CD4-positive, CD25-positive, alpha-beta regulatory T cell (primary cell): ENCODE measurements around the gene FHIT. TPM values are rescaled to one million over a fixed set of nuclear protein-coding genes. Genes with fewer than 3 reads are reported as not detected.

Experiments used
- ATAC-seq, 2 donors: fragments of 150-1000 bp; cut with Tn5 transposase; one replicate each; pipeline ENCODE4 v1.10.0; 2021; ENCODE audit warnings: low read depth in 2 of 2, moderate number of reproducible peaks in 2 of 2, moderate library complexity in 1 of 2
- DNase-seq, 3 donors: peaks; one replicate each; pipeline versions ENCODE4 v3.0.0 to v3.0.0-alpha.2; 2012 to 2022; ENCODE audit warnings: mixed read lengths in 1 of 3
- H3K27ac ChIP-seq: one replicate; pipeline ENCODE4 v1.7.0; 2013; ENCODE audit warnings: mild to moderate bottlenecking, low read length; ENCODE audit not compliant: insufficient read depth, poor library complexity, severe bottlenecking
- H3K27me3 ChIP-seq: one replicate; pipeline ENCODE4 v1.7.0; 2013; ENCODE audit warnings: low read length; ENCODE audit not compliant: control insufficient read depth, insufficient read depth
- H3K36me3 ChIP-seq: one replicate; pipeline ENCODE4 v1.7.0; 2013; ENCODE audit warnings: mild to moderate bottlenecking, low read length, moderate library complexity; ENCODE audit not compliant: control insufficient read depth, insufficient read depth
- H3K4me1 ChIP-seq: 2 replicates; pipeline ENCODE4 v1.7.0; 2013; ENCODE audit warnings: mild to moderate bottlenecking, low read length; ENCODE audit not compliant: insufficient read depth, control insufficient read depth, poor library complexity, severe bottlenecking
- H3K4me3 ChIP-seq: one replicate; pipeline ENCODE4 v1.7.0; 2013; ENCODE audit warnings: low read depth, mild to moderate bottlenecking, low read length, moderate library complexity
- H3K9me3 ChIP-seq, 2 experiments: 1 replicate in 1 of 2; 2 replicates in 1 of 2; pipeline ENCODE4 v1.7.0; 2013; ENCODE audit warnings: low read length in 2 of 2, mild to moderate bottlenecking in 1 of 2, moderate library complexity in 1 of 2; ENCODE audit not compliant: control insufficient read depth in 2 of 2
- H3K27ac Mint-ChIP-seq, 3 donors: one replicate each; pipeline ENCODE4 v1.8.0; 2020 to 2022; ENCODE audit warnings: mild to moderate bottlenecking in 3 of 3, mixed read lengths in 3 of 3, moderate library complexity in 2 of 3
- H3K27me3 Mint-ChIP-seq: one replicate; pipeline ENCODE4 v1.8.0; 2022; ENCODE audit warnings: mild to moderate bottlenecking, mixed read lengths
- H3K36me3 Mint-ChIP-seq: one replicate; pipeline ENCODE4 v1.8.0; 2020; ENCODE audit warnings: mixed read lengths
- H3K4me1 Mint-ChIP-seq, 4 donors: one replicate each; pipeline ENCODE4 v1.8.0; 2020 to 2022; ENCODE audit warnings: mixed read lengths in 4 of 4, mild to moderate bottlenecking in 1 of 4
- H3K4me3 Mint-ChIP-seq, 4 donors: one replicate each; pipeline ENCODE4 v1.8.0; 2020 to 2022; ENCODE audit warnings: mild to moderate bottlenecking in 4 of 4, mixed read lengths in 4 of 4, moderate library complexity in 3 of 4
- H3K9me3 Mint-ChIP-seq, 7 donors: one replicate each; pipeline ENCODE4 v1.8.0; 2020 to 2022; ENCODE audit warnings: mixed read lengths in 7 of 7, mild to moderate bottlenecking in 3 of 7, moderate library complexity in 2 of 7
- polyA plus RNA-seq, 4 donors: library from polyadenylated mRNA; unstranded; fragments of 300-500 nt; fragmentation: Illumina TruSeq; gene quantifications; one replicate each; pipeline ENCODE4 v1.2.3, GENCODE V29; 2021
- total RNA-seq: library from RNA; stranded (reverse); gene quantifications from one replicate; pipeline ENCODE4 v1.2.3, GENCODE V29; 2022

The FHIT gene
- total and polyA plus RNA-seq, 5 donors from 2014 or later: 7.8 to 120 (median 14.4) TPM

GRCh38 chr3:60835796-60836195 is 415.5 kb downstream of the FHIT start:
- no peak for ATAC-seq
- no peak overlapping the region for H3K4me3 ChIP-seq
- Mint-ChIP-seq H3K9me3 (peaks cover 0 to 2% (median 0%) of the 10 kb centered on the region in 7 donors), H3K27me3 (no peaks in the 10 kb centered on the region), H3K4me3 (no peak overlapping the region), H3K4me1 (no peaks in the 10 kb centered on the region), H3K27ac (peak overlapping the region in 1 of 3 donors; percentile 67), H3K36me3 (no peaks in the 10 kb centered on the region)
- no peak overlapping the region for H3K27ac ChIP-seq
- no peaks in the 10 kb centered on the region for H3K9me3 ChIP-seq
- no peaks in the 10 kb centered on the region for H3K4me1 ChIP-seq
- H3K36me3 ChIP-seq: no peaks in the 10 kb centered on the region
- DNase-seq: no peak
- no peaks in the 10 kb centered on the region for H3K27me3 ChIP-seq

- no peak overlapping the region for H3K27ac ChIP-seq
- H3K27me3 ChIP-seq: no peaks in the 10 kb centered on the region
- no peaks in the 10 kb centered on the region for H3K4me1 ChIP-seq
- H3K4me3 ChIP-seq: no peak overlapping the region
- Mint-ChIP-seq H3K36me3 (no peaks in the 10 kb centered on the region), H3K4me3 (no peak overlapping the region), H3K9me3 (peaks cover 3 to 7% (median 4%) of the 10 kb centered on the region in 7 donors), H3K27ac (no peak overlapping the region), H3K27me3 (no peaks in the 10 kb centered on the region), H3K4me1 (no peaks in the 10 kb centered on the region)
- no peak for ATAC-seq
- no peaks in the 10 kb centered on the region for H3K9me3 ChIP-seq
- no peak for DNase-seq
- H3K36me3 ChIP-seq: no peaks in the 10 kb centered on the region
Observed at GRCh38 chr3:60829058-60829457, 422.2 kb downstream of the FHIT start.

GRCh38 chr3:60827666-60828065 is 423.6 kb downstream of the FHIT start:
- Mint-ChIP-seq H3K27ac (no peak overlapping the region), H3K4me1 (no peaks in the 10 kb centered on the region), H3K36me3 (no peaks in the 10 kb centered on the region), H3K4me3 (no peak overlapping the region), H3K9me3 (peaks cover 4 to 7% (median 5%) of the 10 kb centered on the region in 7 donors), H3K27me3 (no peaks in the 10 kb centered on the region)
- no peak for DNase-seq
- H3K4me3 ChIP-seq: no peak overlapping the region
- no peaks in the 10 kb centered on the region for H3K36me3 ChIP-seq
- H3K4me1 ChIP-seq: no peaks in the 10 kb centered on the region
- no peaks in the 10 kb centered on the region for H3K9me3 ChIP-seq
- H3K27me3 ChIP-seq: no peaks in the 10 kb centered on the region
- no peak for ATAC-seq
- no peak overlapping the region for H3K27ac ChIP-seq

- Histone ChIP-seq H3K27me3 (no peaks in the 10 kb centered on the region), H3K9me3 (no peaks in the 10 kb centered on the region), H3K4me1 (no peaks in the 10 kb centered on the region), H3K4me3 (no peak overlapping the region), H3K36me3 (no peaks in the 10 kb centered on the region), H3K27ac (no peak overlapping the region)
- H3K4me3 Mint-ChIP-seq: no peak overlapping the region
- no peak overlapping the region for H3K27ac Mint-ChIP-seq
- H3K4me1 Mint-ChIP-seq: no peaks in the 10 kb centered on the region
- H3K9me3 Mint-ChIP-seq: peaks cover 4 to 9% (median 5%) of the 10 kb centered on the region in 7 donors
- DNase-seq: no peak
- no peak for ATAC-seq
- no peaks in the 10 kb centered on the region for H3K27me3 Mint-ChIP-seq
- H3K36me3 Mint-ChIP-seq: no peaks in the 10 kb centered on the region
Observed at GRCh38 chr3:60826511-60826910, 424.7 kb downstream of the FHIT start.

GRCh38 chr3:60812502-60812901 is 438.8 kb downstream of the FHIT start:
- ATAC-seq (no peak), DNase-seq (no peak)
- Histone ChIP-seq H3K36me3 (no peaks in the 10 kb centered on the region), H3K4me1 (no peaks in the 10 kb centered on the region), H3K4me3 (no peak overlapping the region), H3K27ac (no peak overlapping the region), H3K27me3 (no peaks in the 10 kb centered on the region), H3K9me3 (no peaks in the 10 kb centered on the region)
- H3K36me3 Mint-ChIP-seq: no peaks in the 10 kb centered on the region
- no peaks in the 10 kb centered on the region for H3K4me1 Mint-ChIP-seq
- H3K27me3 Mint-ChIP-seq: peaks cover 5% of the 10 kb centered on the region
- H3K27ac Mint-ChIP-seq: no peak overlapping the region
- peaks cover 0 to 17% (median 3%) of the 10 kb centered on the region in 7 donors for H3K9me3 Mint-ChIP-seq
- H3K4me3 Mint-ChIP-seq: no peak overlapping the region

- no peaks in the 10 kb centered on the region for H3K4me1 Mint-ChIP-seq
Observed at GRCh38 chr3:60810881-60811280, 440.4 kb downstream of the FHIT start.

GRCh38 chr3:60809857-60810610 is 441.2 kb downstream of the FHIT start:
- DNase-seq: no peak
- peaks cover 0 to 3% (median 0%) of the 10 kb centered on the region in 7 donors for H3K9me3 Mint-ChIP-seq
- Histone ChIP-seq H3K27ac (no peak overlapping the region), H3K27me3 (no peaks in the 10 kb centered on the region), H3K9me3 (no peaks in the 10 kb centered on the region), H3K4me3 (no peak overlapping the region), H3K36me3 (no peaks in the 10 kb centered on the region), H3K4me1 (no peaks in the 10 kb centered on the region)
- no peaks in the 10 kb centered on the region for H3K36me3 Mint-ChIP-seq
- H3K4me1 Mint-ChIP-seq: no peaks in the 10 kb centered on the region
- H3K4me3 Mint-ChIP-seq: no peak overlapping the region
- no peaks in the 10 kb centered on the region for H3K27me3 Mint-ChIP-seq
- H3K27ac Mint-ChIP-seq: no peak overlapping the region
- no peak for ATAC-seq

More at GRCh38 chr3:60810881-60811280, 440.4 kb downstream of the FHIT start:
- H3K27me3 Mint-ChIP-seq: peaks cover 3% of the 10 kb centered on the region
- H3K27ac Mint-ChIP-seq: no peak overlapping the region
- Histone ChIP-seq H3K27me3 (no peaks in the 10 kb centered on the region), H3K4me3 (no peak overlapping the region), H3K4me1 (no peaks in the 10 kb centered on the region), H3K36me3 (no peaks in the 10 kb centered on the region), H3K27ac (no peak overlapping the region), H3K9me3 (no peaks in the 10 kb centered on the region)
- DNase-seq: no peak
- no peaks in the 10 kb centered on the region for H3K36me3 Mint-ChIP-seq
- no peak for ATAC-seq
- peaks cover 0 to 4% (median 0%) of the 10 kb centered on the region in 7 donors for H3K9me3 Mint-ChIP-seq
- H3K4me3 Mint-ChIP-seq: no peak overlapping the region
